HL-60 (cell line): ENCODE measurements around the gene FGL2.

Source experiments
- DNase-seq, 2 experiments: peaks; one replicate each; pipeline ENCODE4 v3.0.0-alpha.2; 2010 to 2020; ENCODE audit warnings: low read depth in 1 of 2, low spot score in 1 of 2
- H3K27ac ChIP-seq: fragments of 250-450 bp; sonication (Bioruptor Pico); replicated peaks from 2 replicates; pipeline ENCODE4 v1.5.1; 2020; ENCODE audit warnings: mild to moderate bottlenecking, moderate library complexity
- H3K27me3 ChIP-seq: fragments of 250-450 bp; sonication (Bioruptor Pico); 2 replicates; pipeline ENCODE4 v1.5.1; 2021; ENCODE audit warnings: mild to moderate bottlenecking, moderate library complexity; ENCODE audit not compliant: insufficient read depth, poor library complexity, severe bottlenecking
- H3K4me3 ChIP-seq: replicated peaks from 2 replicates; pipeline ENCODE4 v1.5.1; 2011; ENCODE audit warnings: mild to moderate bottlenecking, control low read depth, low read length; ENCODE audit not compliant: insufficient read depth
- CTCF ChIP-seq: IDR thresholded peaks from one replicate; pipeline ENCODE4 v1.5.1; 2011; ENCODE audit warnings: low read length, control low read depth, inconsistent platforms; ENCODE audit not compliant: insufficient read depth
- GABPA ChIP-seq: IDR thresholded peaks from 2 replicates; pipeline ENCODE4 v1.6.1; 2012; ENCODE audit warnings: low read depth
- POLR2AphosphoS5 ChIP-seq: IDR thresholded peaks from 2 replicates; pipeline ENCODE4 v1.6.1; 2012; ENCODE audit warnings: low read depth
- REST ChIP-seq: IDR thresholded peaks from 2 replicates; pipeline ENCODE4 v1.6.1; 2012; ENCODE audit warnings: low read depth; ENCODE audit not compliant: insufficient replicate concordance
- SPI1 ChIP-seq: IDR thresholded peaks from 2 replicates; pipeline ENCODE4 v1.6.1; 2012; ENCODE audit warnings: low read depth, mild to moderate bottlenecking, borderline replicate concordance

Gene FGL2

GRCh38 chr7:77188731-77189437 is 10.7 kb downstream of the FGL2 start:
- Histone ChIP-seq H3K27me3 (no peaks in the 10 kb centered on the region), H3K4me3 (no peak overlapping the region), H3K27ac (peak overlapping the region; percentile 43)
- TF ChIP-seq SPI1 (peak; percentile 99), GABPA (no peak), POLR2AphosphoS5 (peak; percentile 9; the same call in 1 of the 2 replicates)
- peak in 1 of 2 experiments; percentile 85 for DNase-seq

DNA sequence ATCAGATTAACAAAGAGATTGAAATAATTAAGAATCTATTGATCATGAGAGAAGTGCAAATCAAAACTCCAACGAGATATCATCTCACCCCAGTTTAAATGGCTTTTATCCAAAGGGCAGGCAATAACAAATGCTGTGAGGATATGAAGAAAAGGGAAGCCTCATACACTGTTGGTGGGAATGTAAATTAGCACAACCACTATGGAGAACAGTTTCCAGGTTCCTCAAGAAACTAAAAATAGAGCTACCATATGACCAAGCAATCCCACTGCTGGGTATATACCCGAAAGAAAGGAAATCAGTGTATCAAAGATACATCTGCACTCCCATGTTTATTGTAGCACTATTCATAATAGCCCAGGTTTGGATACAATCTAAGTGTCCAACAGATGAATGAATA is 13.8 kb downstream of the FGL2 start:
- Histone ChIP-seq H3K27me3 (no peaks in the 10 kb centered on the region), H3K4me3 (no peak overlapping the region), H3K27ac (no peak overlapping the region)
- TF ChIP-seq POLR2AphosphoS5 = no peak
- no peak for TF ChIP-seq CTCF
- no peak for TF ChIP-seq GABPA
- TF ChIP-seq REST = no peak
- no peak for TF ChIP-seq SPI1
- DNase-seq = no peak

DNA sequence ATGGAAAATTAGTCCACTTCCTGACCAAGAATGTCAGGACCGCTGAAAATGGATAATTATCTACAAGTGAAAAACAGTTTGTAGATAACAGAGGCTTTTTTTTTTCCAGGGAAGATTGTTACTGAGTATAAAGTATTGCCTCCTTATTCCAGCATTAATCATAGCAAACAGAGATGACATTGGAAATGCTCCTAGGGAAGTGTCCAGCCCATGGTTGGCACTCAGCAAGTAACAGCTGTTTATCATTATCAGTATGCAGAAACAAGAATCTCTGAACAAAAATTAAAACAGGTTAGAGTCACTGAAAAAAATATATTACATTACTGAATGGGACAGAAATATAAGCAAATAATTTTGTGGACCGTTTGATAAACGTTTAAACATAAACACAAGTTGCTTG is 14.6 kb downstream of the FGL2 start:
- no peak for DNase-seq
- H3K27ac ChIP-seq = no peak overlapping the region
- no peaks in the 10 kb centered on the region for H3K27me3 ChIP-seq
- no peak overlapping the region for H3K4me3 ChIP-seq
- no peak for TF ChIP-seq SPI1
- no peak for TF ChIP-seq GABPA
- no peak for TF ChIP-seq REST
- no peak for TF ChIP-seq POLR2AphosphoS5
- no peak for TF ChIP-seq CTCF

- TF ChIP-seq SPI1 (no peak), POLR2AphosphoS5 (no peak), GABPA (no peak), CTCF (no peak), REST (no peak)
These were observed 15.2 kb downstream of the FGL2 start for GRCh38 chr7:77184463-77184862.

More at GRCh38 chr7:77184463-77184862, 15.2 kb downstream of the FGL2 start:
- Histone ChIP-seq H3K27ac (no peak overlapping the region), H3K27me3 (no peaks in the 10 kb centered on the region), H3K4me3 (no peak overlapping the region)
- DNase-seq = no peak
